Measurements from ENCODE around the gene ZBTB7C.

ZBTB7C gene

DNA sequence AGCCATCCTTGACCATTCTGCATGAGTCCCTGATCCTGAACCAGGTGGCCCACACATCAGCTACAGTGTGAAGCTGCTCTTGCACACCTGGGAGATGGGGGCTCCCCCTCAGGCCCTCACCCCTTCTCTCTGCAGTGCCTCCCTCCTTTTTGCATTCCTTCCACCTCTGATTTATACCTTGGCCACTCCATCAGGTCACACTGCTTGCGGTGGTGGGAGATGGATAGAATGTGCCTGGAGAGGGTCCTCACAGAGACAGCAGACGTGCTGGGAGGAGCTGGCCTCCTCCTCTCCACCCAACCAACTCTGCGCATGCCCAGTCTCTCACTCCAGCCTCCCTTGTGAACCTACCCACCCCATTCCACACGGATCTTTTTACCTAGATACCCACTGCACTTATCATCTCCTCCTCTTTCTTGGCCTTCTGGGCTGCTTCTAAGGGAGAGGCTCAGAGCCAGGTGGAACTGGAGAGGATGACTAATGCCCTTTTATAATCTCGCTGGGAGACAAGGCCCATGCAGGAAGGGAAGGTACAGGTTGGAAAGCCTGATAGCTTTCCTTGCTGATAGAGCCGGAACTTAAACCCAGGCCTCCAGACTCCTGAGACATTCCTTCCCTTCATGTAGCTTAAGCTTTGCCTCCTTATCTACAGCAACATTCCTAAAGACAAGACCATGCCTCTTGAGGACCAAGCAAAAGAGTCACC, 205.1 kb downstream of the ZBTB7C start:
- TF ChIP-seq, protein P1, sequence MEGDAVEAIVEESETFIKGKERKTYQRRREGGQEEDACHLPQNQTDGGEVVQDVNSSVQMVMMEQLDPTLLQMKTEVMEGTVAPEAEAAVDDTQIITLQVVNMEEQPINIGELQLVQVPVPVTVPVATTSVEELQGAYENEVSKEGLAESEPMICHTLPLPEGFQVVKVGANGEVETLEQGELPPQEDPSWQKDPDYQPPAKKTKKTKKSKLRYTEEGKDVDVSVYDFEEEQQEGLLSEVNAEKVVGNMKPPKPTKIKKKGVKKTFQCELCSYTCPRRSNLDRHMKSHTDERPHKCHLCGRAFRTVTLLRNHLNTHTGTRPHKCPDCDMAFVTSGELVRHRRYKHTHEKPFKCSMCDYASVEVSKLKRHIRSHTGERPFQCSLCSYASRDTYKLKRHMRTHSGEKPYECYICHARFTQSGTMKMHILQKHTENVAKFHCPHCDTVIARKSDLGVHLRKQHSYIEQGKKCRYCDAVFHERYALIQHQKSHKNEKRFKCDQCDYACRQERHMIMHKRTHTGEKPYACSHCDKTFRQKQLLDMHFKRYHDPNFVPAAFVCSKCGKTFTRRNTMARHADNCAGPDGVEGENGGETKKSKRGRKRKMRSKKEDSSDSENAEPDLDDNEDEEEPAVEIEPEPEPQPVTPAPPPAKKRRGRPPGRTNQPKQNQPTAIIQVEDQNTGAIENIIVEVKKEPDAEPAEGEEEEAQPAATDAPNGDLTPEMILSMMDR (IDR thresholded peaks at IDR 0.05; ENCODE audit: low read depth, low read length, missing control alignments): no peak
- no peak overlapping the region for H3K4me3 ChIP-seq (replicated peaks; ENCODE audit: low read depth, low read length)

DNA sequence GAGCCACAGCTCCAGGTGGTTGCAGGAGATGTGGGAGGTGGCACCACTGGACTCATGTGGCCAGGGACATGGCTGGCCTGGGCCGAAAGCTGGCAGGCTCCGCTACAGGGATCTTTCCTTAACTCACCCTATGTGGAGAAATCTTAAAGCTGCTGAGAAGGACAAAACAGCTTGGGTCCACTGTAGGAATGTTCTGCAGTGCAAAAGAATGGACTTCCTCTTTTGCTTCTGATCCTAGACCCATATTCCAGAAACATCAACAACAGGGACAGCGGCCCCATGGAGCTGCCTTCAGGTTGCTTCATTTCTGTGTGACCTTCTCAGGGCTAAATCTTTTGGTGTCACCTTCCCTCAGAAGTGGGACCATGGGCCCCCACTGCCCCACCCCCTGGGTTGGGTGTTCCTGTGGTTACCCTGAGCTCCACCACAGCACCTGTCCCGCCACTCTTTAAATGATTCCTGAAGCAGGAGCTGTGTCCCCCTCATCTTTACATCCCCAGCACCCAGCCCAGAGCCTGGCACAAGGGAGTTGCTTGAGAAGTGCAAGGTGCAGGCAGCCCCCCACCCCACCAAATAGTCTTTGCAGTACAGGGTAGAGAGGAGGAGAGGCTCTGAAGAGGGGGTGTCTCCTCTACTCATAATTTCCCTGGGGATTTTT, 205.8 kb downstream of the ZBTB7C start:
- no peak overlapping the region for H3K4me3 ChIP-seq (replicated peaks; ENCODE audit: low read depth, low read length)
- TF ChIP-seq, protein P1 (IDR thresholded peaks at IDR 0.05; ENCODE audit: low read depth, low read length, missing control alignments): no peak
- DNase-seq (ENCODE audit: extremely low read depth, low read depth): no peak

More for the DNA sequence above, 205.1 kb downstream of the ZBTB7C start:
- DNase-seq (ENCODE audit: extremely low read depth, low read depth): no peak

DNA sequence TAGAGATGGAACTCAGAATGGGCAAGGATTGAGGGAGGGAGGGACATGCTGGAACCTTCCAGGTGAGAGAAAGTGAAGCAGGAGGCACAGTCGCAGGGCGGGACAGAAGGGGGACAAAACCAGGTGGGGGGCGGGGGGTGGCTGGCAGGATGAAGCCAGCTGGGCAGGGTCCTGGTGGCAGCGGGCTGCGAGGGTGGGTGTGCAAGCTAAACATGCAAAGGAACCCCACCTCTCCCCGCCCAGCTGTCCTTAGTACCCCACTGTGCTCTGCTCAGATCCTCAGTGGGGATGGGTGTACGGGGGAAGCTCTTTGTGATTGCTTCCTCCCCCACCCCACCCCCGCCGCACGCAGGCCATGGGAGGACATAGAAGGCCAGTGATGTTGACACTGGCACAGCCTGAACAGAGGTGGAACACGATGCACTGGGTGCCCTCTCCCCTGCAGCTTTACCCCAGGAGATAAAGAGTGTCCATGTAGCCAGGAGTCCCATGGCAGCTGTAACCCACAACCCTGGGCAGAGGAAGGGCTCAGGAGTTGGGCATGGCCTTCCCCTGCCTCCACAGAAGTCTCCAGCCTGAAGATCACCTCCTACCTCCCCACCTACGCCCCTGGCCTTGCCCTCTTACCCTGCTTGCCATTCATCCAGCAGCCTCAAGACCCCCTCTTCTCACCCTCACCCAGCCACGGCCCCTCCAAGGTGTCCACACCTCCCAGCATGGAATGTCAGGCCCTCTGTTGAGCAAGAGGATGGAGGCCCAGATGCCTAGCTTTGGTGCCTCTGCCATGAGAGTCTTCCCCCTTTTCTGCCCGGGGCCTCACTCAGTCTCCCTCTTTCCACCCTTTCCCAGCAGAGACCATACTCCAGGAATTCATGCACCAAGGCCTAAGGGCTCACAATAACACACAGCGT, 206.6 kb downstream of the ZBTB7C start:
- H3K4me3 ChIP-seq (replicated peaks; ENCODE audit: low read depth, low read length): no peak overlapping the region
- TF ChIP-seq, protein P1 (IDR thresholded peaks at IDR 0.05; ENCODE audit: low read depth, low read length, missing control alignments): no peak
- no peak for DNase-seq (ENCODE audit: extremely low read depth, low read depth)

DNA sequence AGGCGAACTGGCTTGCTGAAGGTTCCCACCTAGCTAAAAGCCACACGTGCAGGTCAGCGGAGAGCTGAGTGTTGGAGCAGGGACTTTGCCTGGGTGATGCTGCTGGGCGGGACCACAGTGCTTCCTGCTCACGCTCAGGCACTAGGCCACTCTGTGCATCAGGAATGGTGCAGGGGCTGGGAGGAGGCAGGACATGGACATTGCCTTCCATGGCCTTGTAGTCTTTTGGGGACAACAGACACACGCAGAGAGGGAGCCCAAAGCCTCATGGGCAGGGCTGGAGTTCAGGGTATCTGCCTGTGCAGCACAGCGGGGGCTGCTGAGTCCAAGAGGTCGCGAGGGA, 207.2 kb downstream of the ZBTB7C start:
- DNase-seq (ENCODE audit: extremely low read depth, low read depth): no peak
- TF ChIP-seq, protein P1 (IDR thresholded peaks at IDR 0.05; ENCODE audit: low read depth, low read length, missing control alignments): no peak
- H3K4me3 ChIP-seq (replicated peaks; ENCODE audit: low read depth, low read length): no peak overlapping the region

DNA sequence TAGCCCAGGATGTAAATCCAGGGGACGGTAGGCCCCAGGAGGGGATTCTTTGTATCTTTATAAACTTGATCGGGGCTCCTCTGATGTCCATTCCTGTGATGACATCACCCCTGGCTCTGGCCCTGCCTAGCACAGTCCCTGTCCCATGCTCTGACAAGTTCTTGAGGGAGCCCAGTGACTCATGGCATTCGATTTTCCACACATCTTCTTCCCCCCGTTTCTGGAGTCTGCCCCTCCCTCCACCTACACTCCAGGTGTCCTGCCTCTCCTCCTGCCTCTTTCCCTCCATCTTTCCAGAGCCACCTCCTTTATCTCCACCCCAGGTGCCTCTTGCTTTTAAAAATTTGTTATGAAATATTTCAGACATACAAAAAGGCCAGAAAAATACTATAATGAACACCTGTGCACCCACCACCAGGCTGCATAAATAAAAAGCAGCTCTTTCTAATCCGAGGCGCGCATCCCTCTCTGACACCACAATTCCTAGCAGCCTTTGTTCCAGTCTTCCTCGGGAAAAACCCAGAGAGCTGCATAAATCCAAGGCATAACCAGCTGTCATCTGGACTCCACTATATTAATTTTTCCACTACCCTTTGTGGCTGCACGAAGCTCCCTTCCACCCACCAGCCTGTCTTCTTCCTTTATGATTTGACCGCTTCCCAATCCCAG, 207.7 kb downstream of the ZBTB7C start:
- H3K4me3 ChIP-seq (replicated peaks; ENCODE audit: low read depth, low read length): no peak overlapping the region
- TF ChIP-seq, protein P1 (IDR thresholded peaks at IDR 0.05; ENCODE audit: low read depth, low read length, missing control alignments): no peak
- no peak for DNase-seq (ENCODE audit: extremely low read depth, low read depth)

DNA sequence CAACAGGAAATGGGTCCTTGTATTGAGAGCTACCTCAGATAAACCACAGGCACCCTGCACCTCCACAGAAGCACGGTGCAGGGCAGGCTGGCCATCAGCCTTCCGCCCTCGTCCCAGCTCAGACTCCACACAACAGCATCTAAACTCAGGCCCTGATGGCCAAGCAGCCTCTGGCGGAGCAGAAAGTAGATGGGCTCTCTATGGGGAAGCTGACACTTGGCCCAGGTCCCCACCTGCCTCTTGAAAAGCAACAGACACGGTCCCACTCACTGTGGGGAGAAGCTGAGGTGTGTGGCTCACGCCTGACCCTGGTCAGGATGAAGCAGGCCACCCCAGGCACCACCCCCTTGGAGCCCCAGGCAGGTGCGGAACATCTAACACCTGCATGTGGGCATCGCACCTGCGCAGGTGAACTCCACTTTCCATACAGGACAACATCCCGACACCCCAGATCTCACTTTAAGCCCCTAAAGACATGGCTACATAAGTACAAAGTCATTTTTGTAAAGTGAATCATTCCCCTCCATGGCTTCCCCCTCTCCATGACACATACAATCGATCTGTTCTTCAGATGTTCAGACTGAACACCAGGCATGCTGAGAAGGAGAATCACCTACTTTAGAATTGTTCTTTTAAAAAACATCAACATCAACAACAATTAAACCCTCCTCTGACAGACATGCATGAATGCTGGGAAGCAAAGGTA, 208.4 kb downstream of the ZBTB7C start:
- TF ChIP-seq, protein P1 (IDR thresholded peaks at IDR 0.05; ENCODE audit: low read depth, low read length, missing control alignments): no peak
- H3K4me3 ChIP-seq (replicated peaks; ENCODE audit: low read depth, low read length): no peak overlapping the region
- no peak for DNase-seq (ENCODE audit: extremely low read depth, low read depth)

Data from HFF-Myc (cell line).